GM12875 (cell line): Measurements from ENCODE around the gene NOL12.
"Not testable (repeated sequence)": the region's sequence is repeated elsewhere in the genome, so short reads cannot be mapped to it uniquely, and the experiment has no call there.

ENCODE experiments used
- H3K4me3 ChIP-seq: one replicate; pipeline ENCODE4 v1.5.1; 2011; ENCODE audit warnings: low read depth, low read length, control low read depth
- TF ChIP-seq, protein P1 (sequence below): IDR thresholded peaks from 2 replicates; pipeline ENCODE4 v1.5.1; 2011; ENCODE audit warnings: low read depth, mild to moderate bottlenecking, control low read depth, inconsistent platforms, low read length, moderate library complexity, borderline replicate concordance; ENCODE audit not compliant: insufficient read depth

NOL12 gene

DNA sequence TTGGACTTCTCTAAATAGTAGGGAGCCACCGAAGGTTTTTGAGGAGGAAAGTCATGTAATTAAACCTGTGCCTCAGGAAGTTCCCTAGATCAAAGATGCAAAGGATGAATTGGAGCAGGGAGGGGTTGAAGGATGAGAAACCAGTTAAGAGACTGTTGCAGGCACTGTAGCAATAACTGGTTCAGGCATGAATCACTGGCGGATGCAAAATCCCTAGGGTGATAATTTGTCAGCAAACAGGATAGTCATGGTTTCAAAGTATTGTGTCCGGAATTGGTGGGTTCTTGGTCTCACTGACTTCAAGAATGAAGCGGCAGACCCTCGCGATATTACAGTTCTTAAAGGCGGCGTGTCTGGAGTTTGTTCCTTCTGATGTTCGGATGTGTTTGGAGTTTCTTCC lies 30.6 kb downstream of the NOL12 start:
- H3K4me3 ChIP-seq = no peak overlapping the region
- TF ChIP-seq, protein P1, sequence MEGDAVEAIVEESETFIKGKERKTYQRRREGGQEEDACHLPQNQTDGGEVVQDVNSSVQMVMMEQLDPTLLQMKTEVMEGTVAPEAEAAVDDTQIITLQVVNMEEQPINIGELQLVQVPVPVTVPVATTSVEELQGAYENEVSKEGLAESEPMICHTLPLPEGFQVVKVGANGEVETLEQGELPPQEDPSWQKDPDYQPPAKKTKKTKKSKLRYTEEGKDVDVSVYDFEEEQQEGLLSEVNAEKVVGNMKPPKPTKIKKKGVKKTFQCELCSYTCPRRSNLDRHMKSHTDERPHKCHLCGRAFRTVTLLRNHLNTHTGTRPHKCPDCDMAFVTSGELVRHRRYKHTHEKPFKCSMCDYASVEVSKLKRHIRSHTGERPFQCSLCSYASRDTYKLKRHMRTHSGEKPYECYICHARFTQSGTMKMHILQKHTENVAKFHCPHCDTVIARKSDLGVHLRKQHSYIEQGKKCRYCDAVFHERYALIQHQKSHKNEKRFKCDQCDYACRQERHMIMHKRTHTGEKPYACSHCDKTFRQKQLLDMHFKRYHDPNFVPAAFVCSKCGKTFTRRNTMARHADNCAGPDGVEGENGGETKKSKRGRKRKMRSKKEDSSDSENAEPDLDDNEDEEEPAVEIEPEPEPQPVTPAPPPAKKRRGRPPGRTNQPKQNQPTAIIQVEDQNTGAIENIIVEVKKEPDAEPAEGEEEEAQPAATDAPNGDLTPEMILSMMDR = no peak

DNA sequence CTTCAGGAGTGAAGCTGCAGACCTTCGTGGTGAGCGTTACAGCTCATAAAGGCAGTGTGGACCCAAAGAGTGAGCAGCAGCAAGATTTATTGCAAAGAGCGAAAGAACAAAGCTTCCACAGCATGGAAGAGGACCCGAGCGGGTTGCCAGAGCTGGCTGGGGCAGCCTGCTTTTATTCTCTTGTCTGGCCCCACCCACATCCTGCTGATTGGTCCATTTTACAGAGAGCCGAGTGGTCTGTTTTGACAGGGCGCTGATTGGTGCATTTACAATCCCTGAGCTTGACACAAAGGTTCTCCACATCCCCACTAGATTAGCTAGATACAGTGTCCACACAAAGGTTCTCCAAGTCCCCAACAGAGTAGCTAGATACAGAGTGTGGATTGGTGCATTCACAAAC lies 31.1 kb downstream of the NOL12 start:
- H3K4me3 ChIP-seq = not testable (repeated sequence)

DNA sequence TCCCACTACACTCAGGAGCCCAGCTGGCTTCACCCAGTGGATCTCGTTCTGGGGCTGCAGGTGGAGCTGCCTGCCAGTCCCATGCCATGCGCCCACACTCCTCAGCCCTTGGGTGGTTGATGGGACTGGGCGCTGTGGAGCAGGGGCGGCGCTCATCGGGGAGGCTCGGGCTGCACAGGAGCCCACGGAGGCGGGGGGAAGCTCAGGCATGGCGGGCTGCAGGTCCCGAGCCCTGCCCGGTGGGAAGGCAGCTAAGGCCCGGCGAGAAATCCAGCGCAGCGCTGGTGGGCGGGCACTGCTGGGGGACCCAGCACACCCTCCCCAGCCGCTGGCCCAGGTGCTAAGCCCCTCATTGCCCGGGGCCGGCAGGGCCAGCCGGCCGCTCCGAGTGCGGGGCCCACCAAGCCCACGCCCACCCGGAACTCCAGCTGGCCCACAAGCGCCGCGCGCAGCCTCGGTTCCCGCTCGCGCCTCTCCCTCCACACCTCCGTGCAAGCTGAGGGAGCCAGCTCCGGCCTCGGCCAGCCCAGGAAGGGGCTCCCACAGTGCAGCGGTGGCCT lies 31.7 kb downstream of the NOL12 start:
- not testable (repeated sequence) for H3K4me3 ChIP-seq

DNA sequence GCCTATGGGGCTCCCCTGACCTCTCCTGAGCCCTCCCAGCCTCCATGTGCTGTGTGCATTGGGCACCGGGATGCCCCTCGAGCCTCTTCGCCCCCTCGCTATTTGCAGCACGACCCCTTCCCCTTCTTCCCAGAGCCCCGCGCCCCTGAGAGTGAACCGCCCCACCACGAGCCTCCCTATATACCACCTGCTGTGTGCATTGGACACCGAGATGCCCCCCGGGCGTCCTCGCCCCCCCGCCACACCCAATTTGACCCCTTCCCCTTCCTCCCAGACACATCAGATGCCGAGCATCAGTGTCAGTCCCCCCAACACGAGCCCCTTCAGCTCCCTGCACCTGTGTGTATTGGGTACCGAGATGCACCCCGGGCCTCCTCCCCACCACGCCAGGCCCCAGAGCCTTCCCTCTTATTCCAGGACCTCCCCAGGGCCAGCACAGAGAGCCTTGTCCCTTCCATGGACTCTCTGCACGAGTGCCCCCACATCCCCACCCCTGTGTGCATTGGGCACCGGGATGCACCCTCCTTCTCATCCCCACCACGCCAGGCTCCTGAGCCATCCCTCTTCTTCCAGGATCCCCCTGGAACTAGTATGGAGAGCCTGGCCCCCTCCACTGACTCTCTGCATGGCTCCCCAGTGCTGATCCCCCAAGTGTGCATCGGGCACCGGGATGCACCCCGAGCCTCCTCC lies 39.6 kb downstream of the NOL12 start:
- TF ChIP-seq, protein P1 = no peak
- no peak overlapping the region for H3K4me3 ChIP-seq

DNA sequence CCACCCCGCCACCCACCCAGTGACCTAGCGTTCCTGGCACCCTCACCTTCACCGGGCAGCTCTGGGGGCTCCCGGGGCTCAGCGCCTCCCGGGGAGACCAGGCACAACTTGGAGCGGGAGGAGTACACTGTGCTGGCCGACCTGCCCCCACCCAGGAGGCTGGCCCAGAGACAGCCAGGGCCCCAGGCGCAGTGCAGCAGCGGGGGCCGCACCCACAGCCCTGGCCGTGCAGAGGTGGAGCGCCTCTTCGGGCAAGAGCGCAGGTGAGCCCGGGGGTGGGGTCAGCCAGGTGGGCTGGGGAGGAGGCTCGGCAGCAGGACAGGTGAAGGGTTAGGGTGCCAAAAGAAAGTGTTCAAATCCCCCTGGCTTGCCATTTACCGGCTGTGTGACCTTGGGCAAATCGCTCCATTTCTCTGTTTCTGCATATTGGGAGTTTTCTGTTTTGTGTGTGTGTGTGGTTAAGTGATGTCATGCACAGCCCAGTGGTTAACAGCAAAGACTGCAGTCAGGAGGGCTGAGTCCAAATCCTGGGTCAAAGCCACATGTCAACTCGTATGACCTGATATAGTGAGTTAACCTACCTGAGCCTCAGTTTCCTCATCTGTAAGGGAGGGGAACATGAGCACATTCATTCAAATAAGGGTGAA lies 40.2 kb downstream of the NOL12 start:
- H3K4me3 ChIP-seq = no peak overlapping the region
- TF ChIP-seq, protein P1 = no peak

DNA sequence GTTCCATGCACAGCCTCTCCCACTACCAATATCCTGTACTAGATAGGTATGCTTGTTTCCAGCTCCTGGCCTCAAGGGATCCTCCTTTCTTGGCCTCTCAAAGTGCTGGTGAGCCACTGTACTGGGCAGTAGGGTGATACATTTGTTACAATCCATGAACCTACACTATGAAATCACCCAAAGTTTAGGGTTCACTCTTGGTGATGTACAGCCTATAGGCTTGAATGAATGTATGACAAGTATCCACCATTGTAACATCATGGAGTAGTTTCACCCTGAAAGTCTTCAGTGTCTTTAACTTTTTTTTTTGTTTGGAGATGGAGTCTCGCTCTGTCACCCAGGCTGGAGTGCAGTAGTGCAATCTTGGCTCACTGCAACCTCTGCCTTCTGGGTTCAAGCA lies 42.5 kb downstream of the NOL12 start:
- no peak overlapping the region for H3K4me3 ChIP-seq
- TF ChIP-seq, protein P1 = no peak

DNA sequence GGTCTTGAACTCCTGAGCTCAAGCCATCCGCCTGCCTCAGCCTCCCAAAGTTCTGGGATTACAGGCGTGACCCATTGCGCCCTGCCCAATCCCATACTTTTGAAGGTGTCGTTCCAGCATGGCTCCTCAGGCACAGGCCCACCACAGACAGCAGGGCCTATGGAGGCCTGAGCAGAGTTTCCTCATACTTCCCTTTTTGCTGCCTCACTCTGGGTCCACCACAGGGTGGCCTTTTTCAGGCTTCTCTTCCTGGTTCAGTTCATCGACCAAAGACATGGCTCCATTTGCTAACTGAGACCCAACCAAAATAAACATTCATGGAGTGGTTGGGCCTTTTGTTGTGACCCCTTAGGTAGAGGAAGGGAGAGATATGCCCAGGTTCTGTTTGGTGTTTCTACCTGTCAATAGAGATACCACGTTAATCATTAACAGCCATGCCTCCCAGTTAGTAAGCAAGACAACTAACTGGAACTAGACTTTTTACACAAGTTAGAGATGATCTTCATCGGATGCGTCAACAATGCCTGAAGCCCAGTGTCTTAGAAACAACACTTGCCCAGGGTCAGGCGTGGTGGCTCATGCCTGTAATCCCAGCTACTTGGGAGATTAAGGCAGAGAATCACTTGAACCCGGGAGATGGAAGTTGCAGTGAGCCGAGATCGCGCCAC lies 45.8 kb downstream of the NOL12 start:
- TF ChIP-seq, protein P1 = no peak
- no peak overlapping the region for H3K4me3 ChIP-seq
